Smooth muscle cell (in vitro differentiated cells): Measurements from ENCODE around the gene SPATC1L. TPM values are rescaled to one million over a fixed set of nuclear protein-coding genes. Genes with fewer than 3 reads are reported as not detected.
A peak's percentile ranks its signal among the peaks of the same experiment; 100 is the strongest.

Source experiments
- DNase-seq: peaks from one replicate; lab custom pipeline; 2025; ENCODE audit not compliant: unreplicated experiment; lab: John Stamatoyannopoulos, UW
- H2AFZ ChIP-seq: fragments of 200-600 bp; sonication (generic); 2 replicates; pipeline ENCODE4 v1.6.0; 2016; ENCODE audit warnings: antibody characterized with exemption, low read depth, mild to moderate bottlenecking
- H3F3A ChIP-seq: fragments of 200-600 bp; sonication (generic); 2 replicates; pipeline ENCODE4 v1.6.0; 2017; ENCODE audit warnings: antibody characterized with exemption, low read depth
- H3K27ac ChIP-seq: fragments of 200-600 bp; sonication (generic); 2 replicates; pipeline ENCODE4 v1.5.1; 2016; ENCODE audit warnings: low read depth, mild to moderate bottlenecking
- H3K27me3 ChIP-seq: fragments of 200-600 bp; sonication (generic); 2 replicates; pipeline ENCODE4 v1.6.1; 2016; ENCODE audit warnings: low read depth, mild to moderate bottlenecking
- H3K36me3 ChIP-seq: fragments of 200-600 bp; sonication (generic); 2 replicates; pipeline ENCODE4 v1.5.1; 2016; ENCODE audit warnings: low read depth
- H3K4me1 ChIP-seq: fragments of 200-600 bp; sonication (generic); 2 replicates; pipeline ENCODE4 v1.5.1; 2016; ENCODE audit warnings: low read depth
- H3K4me2 ChIP-seq: fragments of 200-600 bp; sonication (generic); 2 replicates; pipeline ENCODE4 v1.6.0; 2016; ENCODE audit warnings: mild to moderate bottlenecking
- H3K4me3 ChIP-seq: fragments of 200-600 bp; sonication (generic); 2 replicates; pipeline ENCODE4 v1.5.1; 2016; ENCODE audit warnings: mild to moderate bottlenecking
- H3K79me2 ChIP-seq: fragments of 200-600 bp; sonication (generic); 2 replicates; pipeline ENCODE4 v1.6.0; 2016; ENCODE audit warnings: low read depth, mild to moderate bottlenecking
- H3K9ac ChIP-seq: fragments of 200-600 bp; sonication (generic); 2 replicates; pipeline ENCODE4 v1.6.0; 2016; ENCODE audit warnings: low read depth
- H3K9me3 ChIP-seq: fragments of 200-600 bp; sonication (generic); replicated peaks from 2 replicates; pipeline ENCODE4 v1.5.1; 2016; ENCODE audit warnings: low read depth
- H4K20me1 ChIP-seq: fragments of 200-600 bp; sonication (generic); 2 replicates; pipeline ENCODE4 v1.6.0; 2016; ENCODE audit warnings: low read depth
- CTCF ChIP-seq: fragments of 200-600 bp; sonication (generic); IDR thresholded peaks from 2 replicates; pipeline ENCODE4 v1.5.1; 2017; ENCODE audit warnings: borderline replicate concordance, mild to moderate bottlenecking, antibody characterized with exemption; ENCODE audit not compliant: insufficient read depth, poor library complexity, severe bottlenecking
- WGBS: methylation state at CpG from one replicate; pipeline ENCODE4 v1.1.7; 2016; ENCODE audit warnings: low lambda C conversion rate; 5-methylcytosine and 5-hydroxymethylcytosine counted together
- polyA plus RNA-seq: library from polyadenylated mRNA; unstranded; fragments of >200 nt; fragmentation: Nextera tagmentation; extraction: Ambion mirVana; gene quantifications from 2 replicates; pipeline ENCODE4 v1.2.1, GENCODE V29; 2016
- total RNA-seq: library from RNA; depleted of rRNA; stranded (reverse); fragments of >200 nt; gene quantifications from 2 replicates; pipeline ENCODE4 v1.2.3, GENCODE V29; 2014

The SPATC1L gene
- total and polyA plus RNA-seq, 2 experiments from 2014 or later = 6.4 to 36.5 TPM

- Histone ChIP-seq H3K27ac (peak overlapping the region; percentile 19), H3K9ac (no peak overlapping the region), H3K27me3 (no peaks in the 10 kb centered on the region), H3K4me3 (no peak overlapping the region), H3K79me2 (peaks cover 97% of the 10 kb centered on the region), H3K4me2 (no peak overlapping the region), H3K36me3 (peaks cover 13% of the 10 kb centered on the region), H3K4me1 (no peaks in the 10 kb centered on the region), H2AFZ (no peak overlapping the region), H4K20me1 (peaks cover 98% of the 10 kb centered on the region), H3F3A (peaks cover 39% of the 10 kb centered on the region), H3K9me3 (no peaks in the 10 kb centered on the region)
- 98% methylated on average over 16 of the region's 16 CpGs for WGBS
- no peak for DNase-seq
- TF ChIP-seq CTCF = no peak
Measured at GRCh38 chr21:46113497-46114176, 70.6 kb downstream of the SPATC1L start.

GRCh38 chr21:46112725-46113215 is 71.5 kb downstream of the SPATC1L start:
- Histone ChIP-seq H3K9ac (no peak overlapping the region), H3K27ac (no peak overlapping the region), H3K79me2 (peaks cover 98% of the 10 kb centered on the region), H3K4me2 (no peak overlapping the region), H4K20me1 (peaks cover 98% of the 10 kb centered on the region), H3K4me3 (no peak overlapping the region), H3K4me1 (peaks cover under 1% of the 10 kb centered on the region), H3K36me3 (peaks cover 13% of the 10 kb centered on the region), H2AFZ (no peak overlapping the region), H3K9me3 (no peaks in the 10 kb centered on the region), H3K27me3 (no peaks in the 10 kb centered on the region), H3F3A (peaks cover 37% of the 10 kb centered on the region)
- WGBS = 98% methylated on average over 20 of the region's 20 CpGs
- TF ChIP-seq CTCF = no peak
- no peak for DNase-seq

GRCh38 chr21:46111857-46112724 is 72.2 kb downstream of the SPATC1L start:
- H3K9me3 ChIP-seq = no peaks in the 10 kb centered on the region
- H3K4me2 ChIP-seq = no peak overlapping the region
- peaks cover 13% of the 10 kb centered on the region for H3K36me3 ChIP-seq
- TF ChIP-seq CTCF = no peak
- no peak overlapping the region for H3K4me3 ChIP-seq
- H3K4me1 ChIP-seq = peaks cover 6% of the 10 kb centered on the region
- no peak overlapping the region for H3K9ac ChIP-seq
- WGBS = 97% methylated on average over 56 of the region's 69 CpGs
- H3F3A ChIP-seq = peaks cover 35% of the 10 kb centered on the region
- H3K27me3 ChIP-seq = no peaks in the 10 kb centered on the region
- peaks cover 98% of the 10 kb centered on the region for H4K20me1 ChIP-seq
- peaks cover 98% of the 10 kb centered on the region for H3K79me2 ChIP-seq
- H2AFZ ChIP-seq = no peak overlapping the region
- no peak for DNase-seq
- no peak overlapping the region for H3K27ac ChIP-seq
